IMR-90 (cell line): ENCODE data around the gene FOXK1. TPM values are rescaled to one million over a fixed set of nuclear protein-coding genes. Genes with fewer than 3 reads are reported as not detected.

Experiments
- ATAC-seq: fragments of 200-7000 bp; cut with Tn5 transposase; 2 replicates; pipeline ENCODE4 v1.9.1; 2020; ENCODE audit warnings: low read depth, mild to moderate bottlenecking, moderate library complexity
- BruUV-seq: library from RNA; stranded (reverse); fragments of 400-500 nt; replicated peaks from 2 replicates; lab custom pipeline; 2021; lab: Mats Ljungman, UMichigan
- CTCF ChIA-PET: fragments of 300-600 bp; formaldehyde crosslinking; extraction: SDS; loops from one replicate; lab custom pipeline; 2021; ENCODE audit warnings: antibody characterized with exemption; lab: Yijun Ruan, JAX
- POLR2A ChIA-PET: fragments of 300-600 bp; sonication (Branson Sonifier 250); formaldehyde crosslinking; loops from one replicate; lab custom pipeline; 2022; ENCODE audit warnings: antibody characterized with exemption; ENCODE audit not compliant: unreplicated experiment; lab: Charles Lee
- DNase-seq: peaks from one replicate; pipeline ENCODE4 v3.0.0; 2013
- H2AFZ ChIP-seq: replicated peaks from 2 replicates; pipeline ENCODE3; 2013; ENCODE audit warnings: low read length, mild to moderate bottlenecking; ENCODE audit not compliant: poor library complexity
- H2AK5ac ChIP-seq: 2 replicates; pipeline ENCODE4 v1.6.1; 2013; ENCODE audit warnings: low read depth, low read length, inconsistent platforms
- H2AK9ac ChIP-seq: replicated peaks from 2 replicates; pipeline ENCODE3; 2013; ENCODE audit warnings: mild to moderate bottlenecking, low read depth, low read length, moderate library complexity; ENCODE audit not compliant: poor library complexity
- H2BK120ac ChIP-seq: 2 replicates; pipeline ENCODE4 v1.6.1; 2013; ENCODE audit warnings: low read depth, low read length, inconsistent platforms
- H2BK15ac ChIP-seq: 3 replicates; pipeline ENCODE4 v1.6.1; 2013; ENCODE audit warnings: low read depth, low read length, inconsistent platforms
- H2BK20ac ChIP-seq: 2 replicates; pipeline ENCODE4 v1.6.1; 2013; ENCODE audit warnings: low read depth, mild to moderate bottlenecking, inconsistent platforms, low read length, moderate library complexity
- H2BK5ac ChIP-seq: 2 replicates; pipeline ENCODE4 v1.6.1; 2013; ENCODE audit warnings: mild to moderate bottlenecking, low read depth, low read length, inconsistent platforms; ENCODE audit not compliant: poor library complexity, severe bottlenecking
- H3K14ac ChIP-seq: replicated peaks from 2 replicates; pipeline ENCODE4 v1.6.1; 2013; ENCODE audit warnings: low read depth, low read length, inconsistent platforms
- H3K18ac ChIP-seq: 2 replicates; pipeline ENCODE4 v1.6.1; 2013; ENCODE audit warnings: low read depth, low read length, control low read depth
- H3K23ac ChIP-seq: 2 replicates; pipeline ENCODE4 v1.6.1; 2013; ENCODE audit warnings: low read depth, low read length, inconsistent platforms
- H3K27ac ChIP-seq: 2 replicates; pipeline ENCODE4 v1.5.1; 2013; ENCODE audit warnings: mild to moderate bottlenecking, control low read depth, low read length; ENCODE audit not compliant: insufficient read depth
- H3K27me3 ChIP-seq: 2 replicates; pipeline ENCODE4 v1.6.1; 2013; ENCODE audit warnings: low read length; ENCODE audit not compliant: control insufficient read depth, insufficient read depth
- H3K36me3 ChIP-seq: 2 replicates; pipeline ENCODE4 v1.6.1; 2013; ENCODE audit warnings: low read length, mixed read lengths; ENCODE audit not compliant: control insufficient read depth, insufficient read depth
- H3K4ac ChIP-seq: 2 replicates; pipeline ENCODE4 v1.6.1; 2013; ENCODE audit warnings: low read depth, low read length, inconsistent platforms
- H3K4me1 ChIP-seq: 2 replicates; pipeline ENCODE4 v1.6.1; 2013; ENCODE audit warnings: low read length, mixed read lengths; ENCODE audit not compliant: control insufficient read depth, insufficient read depth
- H3K4me2 ChIP-seq: 2 replicates; pipeline ENCODE4 v1.6.1; 2013; ENCODE audit warnings: low read depth, mild to moderate bottlenecking, control low read depth, low read length, moderate library complexity
- H3K4me3 ChIP-seq: 2 replicates; pipeline ENCODE4 v1.5.1; 2013; ENCODE audit warnings: low read depth, mild to moderate bottlenecking, control low read depth, low read length, moderate library complexity; ENCODE audit not compliant: insufficient read depth
- H3K56ac ChIP-seq: 2 replicates; pipeline ENCODE4 v1.6.1; 2013; ENCODE audit warnings: low read length, inconsistent platforms; ENCODE audit not compliant: insufficient read depth; ENCODE audit errors: extremely low read depth
- H3K79me1 ChIP-seq, 2 experiments: 2 replicates each; pipeline ENCODE4 v1.6.1; 2013; ENCODE audit warnings: low read length in 2 of 2, inconsistent platforms in 1 of 2, low read depth in 1 of 2
- H3K9ac ChIP-seq: 2 replicates; pipeline ENCODE4 v1.6.1; 2013; ENCODE audit warnings: low read depth, low read length, control low read depth
- H3K9me1 ChIP-seq: 2 replicates; pipeline ENCODE4 v1.6.1; 2013; ENCODE audit warnings: low read length, inconsistent platforms; ENCODE audit not compliant: insufficient read depth
- H3K9me3 ChIP-seq: 2 replicates; pipeline ENCODE4 v1.6.1; 2013; ENCODE audit warnings: low read length; ENCODE audit not compliant: control insufficient read depth, insufficient read depth
- H4K20me1 ChIP-seq: 2 replicates; pipeline ENCODE4 v1.6.1; 2013; ENCODE audit warnings: low read length, inconsistent platforms; ENCODE audit not compliant: insufficient read depth
- H4K5ac ChIP-seq: 2 replicates; pipeline ENCODE4 v1.6.1; 2013; ENCODE audit warnings: mild to moderate bottlenecking, low read depth, low read length, control low read depth
- H4K8ac ChIP-seq, 2 experiments: 2 replicates each; pipeline ENCODE4 v1.6.1; 2013; ENCODE audit warnings: low read depth in 2 of 2, low read length in 2 of 2, control low read depth in 1 of 2, inconsistent platforms in 1 of 2
- H4K91ac ChIP-seq: 2 replicates; pipeline ENCODE4 v1.6.1; 2013; ENCODE audit warnings: low read depth, low read length, inconsistent platforms; ENCODE audit not compliant: insufficient read depth
- BHLHE40 ChIP-seq: fragments of 150-350 bp; IDR thresholded peaks from 2 replicates; pipeline ENCODE4 v1.6.1; 2016; ENCODE audit warnings: mild to moderate bottlenecking, low read depth, low read length
- CHD1 ChIP-seq: IDR thresholded peaks from 2 replicates; pipeline ENCODE4 v1.6.1; 2012; ENCODE audit warnings: low read depth, low read length, improper control_type of control experiment
- CTCF ChIP-seq: conservative IDR thresholded peaks from 2 replicates; pipeline ENCODE4 v1.5.1; 2012; ENCODE audit warnings: mild to moderate bottlenecking, low read depth, low read length, improper control_type of control experiment
- ELK1 ChIP-seq: fragments of 150-350 bp; IDR thresholded peaks from 2 replicates; pipeline ENCODE4 v1.6.1; 2016; ENCODE audit warnings: low read depth, mild to moderate bottlenecking, low read length, moderate library complexity, borderline replicate concordance
- FOS ChIP-seq: fragments of 150-350 bp; IDR thresholded peaks from 2 replicates; pipeline ENCODE4 v1.6.1; 2016; ENCODE audit warnings: low read depth, low read length
- MAFK ChIP-seq: IDR thresholded peaks from 2 replicates; pipeline ENCODE4 v1.6.1; 2012; ENCODE audit warnings: low read depth, low read length, improper control_type of control experiment
- MAZ ChIP-seq: IDR thresholded peaks from 2 replicates; pipeline ENCODE4 v1.6.1; 2012; ENCODE audit warnings: low read depth, mild to moderate bottlenecking, low read length, improper control_type of control experiment, moderate library complexity, borderline replicate concordance
- MXI1 ChIP-seq: IDR thresholded peaks from 2 replicates; pipeline ENCODE4 v1.6.1; 2012; ENCODE audit warnings: low read depth, mild to moderate bottlenecking, low read length, moderate library complexity, borderline replicate concordance
- NFE2L2 ChIP-seq: fragments of 150-350 bp; IDR thresholded peaks from 2 replicates; pipeline ENCODE4 v1.6.1; 2016; ENCODE audit warnings: low read depth, mild to moderate bottlenecking, low read length
- POLR2A ChIP-seq: IDR thresholded peaks from 2 replicates; pipeline ENCODE4 v1.6.1; 2012; ENCODE audit warnings: mild to moderate bottlenecking, low read depth, low read length
- RAD21 ChIP-seq: IDR thresholded peaks from 2 replicates; pipeline ENCODE4 v1.6.1; 2012; ENCODE audit warnings: low read length, improper control_type of control experiment
- RCOR1 ChIP-seq: IDR thresholded peaks from 2 replicates; pipeline ENCODE4 v1.6.1; 2012; ENCODE audit warnings: mild to moderate bottlenecking, low read length, improper control_type of control experiment; ENCODE audit not compliant: insufficient replicate concordance
- RFX5 ChIP-seq: IDR thresholded peaks from 2 replicates; pipeline ENCODE4 v1.8.0; 2012; ENCODE audit warnings: low read depth, mild to moderate bottlenecking, low read length, moderate library complexity
- SMC3 ChIP-seq: fragments of 150-350 bp; IDR thresholded peaks from 2 replicates; pipeline ENCODE4 v1.6.1; 2016; ENCODE audit warnings: low read depth, mild to moderate bottlenecking, antibody characterized with exemption, low read length, moderate library complexity
- USF2 ChIP-seq: fragments of 150-350 bp; IDR thresholded peaks from 2 replicates; pipeline ENCODE4 v1.6.1; 2017; ENCODE audit warnings: mild to moderate bottlenecking, antibody characterized with exemption, low read length, low read depth
- WGBS, 2 experiments: methylation state at CpG; one replicate each; pipeline versions ENCODE4 v1.1.5 to v1.1.7; 2013; ENCODE audit warnings: missing lambda C conversion rate in 2 of 2; ENCODE audit not compliant: insufficient read length in 1 of 2; ENCODE audit errors: extremely low coverage in 2 of 2; 5-methylcytosine and 5-hydroxymethylcytosine counted together
- dilution Hi-C: fragments of 300-500 bp; cut with HindIII; formaldehyde crosslinking; loops from one replicate; pipeline ENCODE4 v1.14.3; 2018; ENCODE audit warnings: low sequenced_read_pairs; ENCODE audit not compliant: unreplicated experiment
- in situ Hi-C: fragments of 300-500 bp; cut with MboI; formaldehyde crosslinking; loops from 3 replicates; pipeline ENCODE4 v1.14.3; 2019; ENCODE audit warnings: low sequenced_read_pairs, inconsistent platforms, mixed read lengths
- intact Hi-C: fragments of 100-400 bp; cut with micrococcal nuclease; formaldehyde crosslinking; loops from 2 replicates; pipeline ENCODE4 v1.10.0; 2022
- polyA plus RNA-seq, 3 experiments: library from polyadenylated mRNA; depleted of rRNA; stranded (reverse); fragments of >200 nt; gene quantifications; 2 replicates each; pipeline ENCODE4 v1.2.3, GENCODE V29; 2012; ENCODE audit warnings: low replicate concordance in 1 of 3
- total RNA-seq: library from RNA; depleted of rRNA; stranded (reverse); fragments of >200 nt; gene quantifications from 2 replicates; pipeline ENCODE4 v1.2.3, GENCODE V29; 2012

The FOXK1 gene
- total and polyA plus RNA-seq, 2 of the 4 experiments (the other 2 are of a cell fraction) = 4.3 to 8.8 TPM

GRCh38 chr7:4657640-4658417, 24.3 kb upstream of the FOXK1 start:
- WGBS, 2 experiments = no CpG with 5 or more reads among the region's 4 CpGs
- Histone ChIP-seq H3K27me3 (no peaks in the 10 kb centered on the region), H3K9me1 (no peaks in the 10 kb centered on the region), H3K4me2 (no peak overlapping the region), H3K36me3 (no peaks in the 10 kb centered on the region), H3K18ac (no peak overlapping the region), H2BK20ac (no peak overlapping the region), H4K8ac (no peak overlapping the region), H3K9me3 (peaks cover 8% of the 10 kb centered on the region), H3K4ac (no peak overlapping the region), H2AK9ac (no peak overlapping the region), H2BK120ac (no peak overlapping the region), H3K56ac (no peak overlapping the region), H3K4me1 (peaks cover 4% of the 10 kb centered on the region; the same call in 1 of the 2 replicates), H3K14ac (no peak overlapping the region), H2AFZ (no peak overlapping the region), H3K4me3 (no peak overlapping the region), H4K20me1 (no peaks in the 10 kb centered on the region), H3K79me1 (peaks cover 0 to 4% of the 10 kb centered on the region in 2 experiments; a peak in 1 of 4 replicates), H2BK15ac (no peak overlapping the region), H4K91ac (no peak overlapping the region), H3K27ac (no peak overlapping the region), H3K9ac (no peak overlapping the region), H4K5ac (no peak overlapping the region), H2AK5ac (no peak overlapping the region), H3K23ac (no peak overlapping the region), H2BK5ac (no peak overlapping the region)
- POLR2A ChIA-PET = no interaction called here
- DNase-seq = no peak
- BruUV-seq = no TSS peak
- no peak for ATAC-seq
- in situ Hi-C loops = no loop called here
- dilution Hi-C loops = no loop called here
- intact Hi-C loops = no loop called here
- peak; percentile 90 for TF ChIP-seq NFE2L2
- TF ChIP-seq RCOR1 = no peak
- TF ChIP-seq FOS = no peak
- TF ChIP-seq MXI1 = no peak
- no peak for TF ChIP-seq CTCF
- TF ChIP-seq MAFK = peak; percentile 81
- TF ChIP-seq ELK1 = no peak
- TF ChIP-seq POLR2A = no peak
- no peak for TF ChIP-seq SMC3
- no peak for TF ChIP-seq CHD1
- TF ChIP-seq USF2 = no peak
- no peak for TF ChIP-seq BHLHE40
- TF ChIP-seq RFX5 = no peak
- TF ChIP-seq MAZ = no peak
- no peak for TF ChIP-seq RAD21
- CTCF ChIA-PET = no interaction called here
